ENCODE measurements around the gene UBE3A. TPM values are rescaled to one million over a fixed set of nuclear protein-coding genes. Genes with fewer than 3 reads are reported as not detected.

UBE3A gene
- total and polyA plus RNA-seq, 9 of the 15 experiments (the other 6 are each of a cell fraction or from before 2014, with no cell fraction given): 29.3 to 103 (median 60.2) TPM

DNA sequence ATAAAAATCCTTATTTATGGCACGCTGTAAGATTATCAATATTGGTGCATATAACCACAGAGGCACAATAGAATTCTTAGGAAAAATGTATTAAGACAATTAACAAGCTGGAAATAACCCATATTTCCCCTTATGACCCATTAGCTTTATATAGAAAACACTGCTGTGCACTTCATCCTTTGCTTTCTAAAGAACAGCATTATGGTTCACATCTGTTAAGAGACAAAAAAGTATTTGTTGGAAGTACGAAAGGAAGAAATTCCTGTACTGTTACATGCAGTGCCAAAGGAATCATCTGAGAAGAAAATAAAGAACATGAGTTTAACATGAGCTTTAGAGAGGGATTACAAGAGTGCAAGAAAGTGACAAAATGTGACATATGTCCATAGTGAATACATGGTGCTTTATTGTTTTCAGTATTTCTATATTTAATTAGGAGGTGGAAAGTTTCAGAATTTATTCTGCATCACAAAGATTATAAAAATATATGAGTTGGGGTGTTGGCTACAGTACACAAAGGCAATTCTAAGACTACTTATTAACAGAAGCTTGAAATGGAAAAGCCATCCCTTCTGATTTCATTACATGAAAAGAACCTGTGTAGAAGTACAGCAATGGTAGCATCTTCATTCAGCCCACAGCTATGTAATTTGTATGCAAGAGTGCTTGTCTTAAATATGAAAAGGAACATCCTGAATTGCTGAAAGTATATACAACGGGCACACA lies 6.8 kb downstream of the UBE3A start:
- peaks cover 0 to 8% of the 10 kb centered on the region in 2 experiments; a peak in 2 of 5 replicates for H3K4me1 ChIP-seq (replicated peaks in 1 of 2; ENCODE audit: control insufficient read depth in 2 of 2, insufficient read depth in 2 of 2, low read length in 2 of 2)
- intact Hi-C loops (cut with micrococcal nuclease): no loop called here
- 95% methylated on average over 3 of the region's 3 CpGs for WGBS (ENCODE audit: insufficient coverage, low coverage, missing lambda C conversion rate)
- FAIRE-seq (no peak), DNase-seq (ENCODE audit: extremely low read depth in 1 of 4, low spot score in 3 of 4) (no peak), ATAC-seq (no peak)
- ChIA-PET POLR2A (interaction anchor here (0.6 to 0.7 kb wide), 2 partner anchors 13 to 1934 kb away, joined by 3 read pairs; no protein-coding TSS in a partner anchor), CTCF (ENCODE audit: low intra/inter-chr PET ratio) (no interaction called here)
- H3K36me3 ChIP-seq (ENCODE audit: control insufficient read depth, insufficient read depth, low read length): peaks cover 25% of the 10 kb centered on the region
- BruUV-seq (replicated peaks): no TSS peak
- in situ Hi-C loops (cut with MboI): no loop called here
- no peak overlapping the region for H3K27ac ChIP-seq (ENCODE audit: extremely low read depth, low read depth, low read length)
- H3K9me3 ChIP-seq (replicated peaks; ENCODE audit: control insufficient read depth, insufficient read depth, low read depth, low read length): no peaks in the 10 kb centered on the region
- no peak overlapping the region for H3K4me2 ChIP-seq (ENCODE audit: insufficient read depth, low read length)
- no peak overlapping the region for H3K4me3 ChIP-seq
- H3K27me3 ChIP-seq (ENCODE audit: control insufficient read depth in 2 of 2, insufficient read depth in 2 of 2, low read length in 2 of 2): no peaks in the 10 kb centered on the region
- no peaks in the 10 kb centered on the region for H3K9me1 ChIP-seq (ENCODE audit: control insufficient read depth, insufficient read depth, low read length)
- H4K20me1 ChIP-seq (replicated peaks; ENCODE audit: control insufficient read depth, insufficient read depth, low read length): peaks cover 32% of the 10 kb centered on the region
- no peak for TF ChIP-seq ZNF146 (CRISPR knock-in tag; IDR thresholded peaks at IDR 0.05; ENCODE audit: unreplicated experiment)
- H3K9ac ChIP-seq (ENCODE audit: insufficient read depth in 1 of 2, low read depth in 2 of 2, low read length in 2 of 2): no peak overlapping the region
- H3K79me2 ChIP-seq (ENCODE audit: control insufficient read depth, insufficient read depth, low read length): peaks cover 97% of the 10 kb centered on the region
- H2AFZ ChIP-seq (ENCODE audit: low read depth, low read length): no peak overlapping the region

DNA sequence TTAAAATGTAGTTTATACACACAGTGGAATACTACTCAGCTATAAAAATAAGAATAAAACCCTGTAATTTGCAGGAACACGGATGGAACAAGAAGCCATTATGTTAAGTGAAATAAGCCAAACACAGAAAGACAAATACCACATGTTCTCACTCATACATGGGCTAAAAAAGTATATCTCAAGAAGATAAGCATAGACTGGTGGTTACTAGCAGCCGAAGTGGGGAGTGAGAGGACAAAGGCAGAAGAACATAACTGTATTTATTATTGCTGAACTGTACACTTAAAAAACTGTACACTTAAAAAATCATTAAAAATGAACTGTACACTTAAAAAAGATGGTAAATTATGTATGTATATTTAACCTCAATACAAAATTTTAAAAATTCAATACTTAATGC lies 11.0 kb downstream of the UBE3A start:
- TF ChIP-seq KDM1A (IDR thresholded peaks at IDR 0.05): no peak
- no peak for TF ChIP-seq GTF2F1 (IDR thresholded peaks at IDR 0.05; ENCODE audit: low read depth, low read length)
- no peak for TF ChIP-seq ZNF324 (CRISPR knock-in tag; IDR thresholded peaks at IDR 0.05)
- TF ChIP-seq, protein P1, sequence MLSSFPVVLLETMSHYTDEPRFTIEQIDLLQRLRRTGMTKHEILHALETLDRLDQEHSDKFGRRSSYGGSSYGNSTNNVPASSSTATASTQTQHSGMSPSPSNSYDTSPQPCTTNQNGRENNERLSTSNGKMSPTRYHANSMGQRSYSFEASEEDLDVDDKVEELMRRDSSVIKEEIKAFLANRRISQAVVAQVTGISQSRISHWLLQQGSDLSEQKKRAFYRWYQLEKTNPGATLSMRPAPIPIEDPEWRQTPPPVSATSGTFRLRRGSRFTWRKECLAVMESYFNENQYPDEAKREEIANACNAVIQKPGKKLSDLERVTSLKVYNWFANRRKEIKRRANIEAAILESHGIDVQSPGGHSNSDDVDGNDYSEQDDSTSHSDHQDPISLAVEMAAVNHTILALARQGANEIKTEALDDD (IDR thresholded peaks at IDR 0.05): 0 out of 2 replicates have a peak, but pooled peaks have one; percentile 38
- TF ChIP-seq RUNX1 (IDR thresholded peaks at IDR 0.05; ENCODE audit: low read depth): no peak
- TF ChIP-seq, protein P2, sequence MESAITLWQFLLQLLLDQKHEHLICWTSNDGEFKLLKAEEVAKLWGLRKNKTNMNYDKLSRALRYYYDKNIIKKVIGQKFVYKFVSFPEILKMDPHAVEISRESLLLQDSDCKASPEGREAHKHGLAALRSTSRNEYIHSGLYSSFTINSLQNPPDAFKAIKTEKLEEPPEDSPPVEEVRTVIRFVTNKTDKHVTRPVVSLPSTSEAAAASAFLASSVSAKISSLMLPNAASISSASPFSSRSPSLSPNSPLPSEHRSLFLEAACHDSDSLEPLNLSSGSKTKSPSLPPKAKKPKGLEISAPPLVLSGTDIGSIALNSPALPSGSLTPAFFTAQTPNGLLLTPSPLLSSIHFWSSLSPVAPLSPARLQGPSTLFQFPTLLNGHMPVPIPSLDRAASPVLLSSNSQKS (CRISPR knock-in tag; IDR thresholded peaks at IDR 0.05): no peak
- DNase-seq (ENCODE audit: extremely low read depth in 1 of 4, low spot score in 3 of 4) (peak in 2 of 4 experiments; percentile 22 to 37), FAIRE-seq (no peak), ATAC-seq (peak; percentile 75)
- peaks cover 16% of the 10 kb centered on the region; the same call in 1 of the 2 replicates for H4K20me1 ChIP-seq (replicated peaks; ENCODE audit: control insufficient read depth, insufficient read depth, low read length)
- ChIA-PET POLR2A (interaction anchor here (0.9 to 2.3 kb wide), 4 partner anchors 8 to 83 kb away, joined by 3 to 12 read pairs (median 4); no protein-coding TSS in a partner anchor), CTCF (ENCODE audit: low intra/inter-chr PET ratio) (no interaction called here)
- no peak overlapping the region for H3K4me2 ChIP-seq (ENCODE audit: insufficient read depth, low read length)
- 3% methylated on average over 2 of the region's 2 CpGs for WGBS (ENCODE audit: insufficient coverage, low coverage, missing lambda C conversion rate)
- peaks cover 3 to 8% of the 10 kb centered on the region in 2 experiments; a peak in 4 of 5 replicates for H3K4me1 ChIP-seq (replicated peaks in 1 of 2; ENCODE audit: control insufficient read depth in 2 of 2, insufficient read depth in 2 of 2, low read length in 2 of 2)
- peaks cover 22% of the 10 kb centered on the region for H3K36me3 ChIP-seq (ENCODE audit: control insufficient read depth, insufficient read depth, low read length)
- H3K79me2 ChIP-seq (ENCODE audit: control insufficient read depth, insufficient read depth, low read length): peaks cover 97% of the 10 kb centered on the region
- in situ Hi-C loops (cut with MboI): no loop called here
- no peaks in the 10 kb centered on the region for H3K9me3 ChIP-seq (replicated peaks; ENCODE audit: control insufficient read depth, insufficient read depth, low read depth, low read length)
- BruUV-seq (replicated peaks): no TSS peak
- peak overlapping the region; percentile 52; the same call in 1 of the 3 replicates for H3K27ac ChIP-seq (ENCODE audit: extremely low read depth, low read depth, low read length)
- H2AFZ ChIP-seq (ENCODE audit: low read depth, low read length): no peak overlapping the region
- H3K9me1 ChIP-seq (ENCODE audit: control insufficient read depth, insufficient read depth, low read length): no peaks in the 10 kb centered on the region
- intact Hi-C loops (cut with micrococcal nuclease): no loop called here
- H3K27me3 ChIP-seq (ENCODE audit: control insufficient read depth in 2 of 2, insufficient read depth in 2 of 2, low read length in 2 of 2): no peaks in the 10 kb centered on the region
- H3K4me3 ChIP-seq: no peak overlapping the region
- peak overlapping the region in 1 of 2 experiments; percentile 37; a peak in 1 of 4 replicates for H3K9ac ChIP-seq (ENCODE audit: insufficient read depth in 1 of 2, low read depth in 2 of 2, low read length in 2 of 2)
